HUDEP-2 (cell line): Measurements from ENCODE around the gene CHST9.
"Not testable (repeated sequence)": the region's sequence is repeated elsewhere in the genome, so short reads cannot be mapped to it uniquely, and the experiment has no call there.

ENCODE experiments used
- DNase-seq, 76 experiments: peaks; one replicate each; lab custom pipeline; 2025; ENCODE audit not compliant: unreplicated experiment in 76 of 76; lab: John Stamatoyannopoulos, UW

CHST9 gene

DNA sequence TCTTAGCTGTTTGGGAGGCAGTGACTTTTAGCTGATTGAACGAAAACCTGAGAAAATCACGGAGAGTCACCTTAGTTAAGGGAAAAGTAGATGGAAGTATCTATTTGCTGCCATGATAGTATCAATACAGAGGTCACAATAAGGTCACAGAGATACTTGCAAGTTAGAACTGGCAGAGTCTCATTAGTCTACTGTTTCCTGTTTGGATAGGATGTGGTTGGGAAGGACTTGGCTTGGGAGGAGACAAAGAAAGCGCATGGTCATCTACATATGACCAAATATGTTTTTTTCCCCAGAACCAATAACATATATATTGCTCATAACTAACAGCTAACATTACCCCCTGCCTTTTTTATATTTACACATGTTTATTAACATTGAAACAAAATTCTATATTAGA lies 241.2 kb downstream of the CHST9 start:
- no peak for DNase-seq

DNA sequence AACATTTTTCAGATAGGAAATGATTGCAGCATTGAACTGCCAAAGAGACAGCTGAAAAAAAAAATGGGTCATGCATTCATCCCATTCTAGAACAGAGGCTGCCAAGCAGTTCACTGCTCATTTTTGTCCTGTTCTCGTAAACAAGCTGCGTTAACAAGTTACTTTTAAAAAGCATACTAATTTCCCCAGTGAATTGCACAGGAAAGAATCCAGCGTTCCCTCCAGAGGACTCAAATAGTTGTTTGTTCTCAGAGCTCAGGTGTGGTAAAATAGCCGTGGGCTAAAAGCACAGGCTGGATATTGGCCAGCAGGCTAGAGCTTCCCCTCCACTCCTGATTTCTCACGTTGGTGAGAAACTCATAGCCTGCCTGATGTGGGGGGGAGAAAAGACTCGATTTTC lies 243.5 kb downstream of the CHST9 start:
- DNase-seq = no peak

DNA sequence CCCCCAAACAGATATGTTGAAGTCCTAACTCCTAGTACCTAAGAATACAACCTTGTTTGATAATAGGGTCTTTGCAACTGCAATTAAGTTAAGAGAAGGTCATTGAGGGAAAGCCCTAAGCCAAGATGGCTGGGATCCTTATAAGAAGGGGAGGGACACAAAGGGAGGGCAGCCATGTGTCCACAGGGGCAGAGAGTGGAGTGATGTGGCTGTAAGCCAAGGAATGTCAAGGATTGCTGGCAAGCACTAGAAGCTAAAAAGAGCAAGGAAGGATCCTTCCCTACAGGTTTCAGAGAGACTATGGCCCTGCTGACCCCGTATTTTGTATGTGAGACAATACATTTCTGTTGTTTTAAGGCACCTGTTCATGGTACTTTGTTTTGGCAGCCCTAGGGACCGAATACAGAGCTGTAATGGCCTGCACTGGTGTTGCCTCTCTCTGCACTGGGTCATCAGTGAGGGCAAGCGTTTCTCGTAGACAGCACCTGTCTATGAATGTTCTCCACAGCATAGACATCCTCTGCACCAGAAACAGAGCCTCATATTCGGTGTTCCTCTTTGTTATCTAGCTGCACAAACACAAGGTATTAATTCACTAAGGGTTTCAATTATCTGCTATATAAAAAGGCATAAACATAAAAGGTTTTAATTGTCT lies 244.2 kb downstream of the CHST9 start:
- no peak for DNase-seq

DNA sequence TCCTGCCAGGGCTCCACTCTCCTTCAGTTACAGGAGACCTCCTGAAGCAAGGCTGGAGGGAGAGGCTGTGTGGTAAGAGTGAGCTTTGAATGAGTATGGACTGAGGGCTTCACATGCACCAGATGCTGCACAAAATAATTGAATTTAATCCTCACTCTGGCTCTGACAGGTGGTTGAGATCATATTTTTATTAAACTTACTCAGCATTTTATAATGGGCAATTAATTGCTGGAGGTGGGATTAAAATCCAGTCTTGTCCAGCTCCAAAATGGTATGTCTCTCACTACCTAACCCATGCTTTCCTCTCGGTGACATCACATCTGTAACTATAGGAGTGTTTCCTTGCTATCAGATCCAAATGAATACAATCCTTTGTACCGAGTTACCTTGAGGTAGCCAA lies 253.4 kb downstream of the CHST9 start:
- no peak for DNase-seq

DNA sequence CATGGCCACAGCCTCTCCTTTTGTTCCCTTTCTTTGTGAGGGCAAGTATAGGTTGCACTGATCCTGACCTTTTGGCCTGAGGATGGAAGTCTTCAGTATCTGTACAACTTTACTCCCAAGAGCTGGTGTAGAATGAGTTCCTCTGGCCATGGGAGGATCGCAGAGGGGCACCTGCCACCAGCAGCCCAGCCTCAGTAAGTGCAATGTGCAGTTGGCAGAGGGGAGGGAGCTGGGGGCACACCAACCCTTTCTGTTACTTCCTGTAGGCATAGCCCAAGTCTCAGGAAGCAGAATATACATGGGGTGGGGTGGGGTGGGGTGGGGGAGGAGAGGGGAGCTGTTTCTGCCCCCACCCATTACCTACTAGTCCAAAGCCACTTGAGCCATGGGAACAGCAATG lies 254.5 kb downstream of the CHST9 start:
- no peak for DNase-seq

DNA sequence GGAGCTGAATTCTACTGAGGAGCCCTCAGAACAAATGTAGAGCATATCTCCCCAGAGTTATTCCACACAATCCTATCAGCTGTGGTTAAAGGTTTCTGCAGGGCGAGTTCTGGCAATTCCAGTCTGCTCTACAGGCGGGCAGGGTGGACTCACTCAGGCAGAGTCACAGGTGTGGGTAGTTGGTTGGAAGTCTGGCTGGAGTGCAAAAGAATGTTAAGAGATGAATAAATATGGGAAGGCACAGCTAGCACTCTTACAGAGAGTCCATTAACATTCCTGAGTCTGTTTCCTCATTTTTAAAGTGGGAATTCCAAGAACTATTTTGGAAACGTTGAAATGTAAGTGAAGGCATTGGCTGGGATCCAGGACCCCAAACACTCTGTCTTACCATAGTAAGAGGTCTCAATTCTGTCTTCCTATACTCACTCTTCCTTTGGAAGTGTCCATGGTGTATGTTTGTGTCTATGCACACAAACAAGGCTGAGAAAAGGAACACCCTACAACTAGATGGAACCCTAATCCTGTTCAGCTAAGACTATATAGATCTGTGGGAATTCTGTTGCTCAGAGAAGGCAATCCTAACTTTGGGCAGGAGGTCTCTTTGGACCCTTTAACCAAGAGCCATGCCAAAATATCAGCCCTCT lies 256.3 kb downstream of the CHST9 start:
- DNase-seq = no peak

DNA sequence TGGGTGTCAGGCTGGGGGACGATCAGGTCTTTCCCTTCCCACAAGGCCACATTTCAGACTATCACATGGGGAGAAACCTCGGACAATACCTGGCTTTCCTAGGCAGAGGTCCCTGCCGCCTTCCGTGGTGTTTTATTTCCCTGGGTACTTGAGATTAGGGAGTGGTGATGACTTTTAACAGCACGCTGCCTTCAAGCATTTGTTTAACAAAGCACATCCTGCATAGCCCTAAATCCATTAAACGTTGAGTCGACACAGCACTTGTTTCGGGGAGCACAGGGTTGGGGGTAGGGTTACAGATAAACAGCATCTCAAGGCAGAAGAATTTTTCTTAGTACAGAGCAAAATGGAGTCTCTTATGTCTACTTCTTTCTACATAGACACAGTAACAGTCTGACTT lies 257.3 kb downstream of the CHST9 start:
- not testable (repeated sequence) for DNase-seq

DNA sequence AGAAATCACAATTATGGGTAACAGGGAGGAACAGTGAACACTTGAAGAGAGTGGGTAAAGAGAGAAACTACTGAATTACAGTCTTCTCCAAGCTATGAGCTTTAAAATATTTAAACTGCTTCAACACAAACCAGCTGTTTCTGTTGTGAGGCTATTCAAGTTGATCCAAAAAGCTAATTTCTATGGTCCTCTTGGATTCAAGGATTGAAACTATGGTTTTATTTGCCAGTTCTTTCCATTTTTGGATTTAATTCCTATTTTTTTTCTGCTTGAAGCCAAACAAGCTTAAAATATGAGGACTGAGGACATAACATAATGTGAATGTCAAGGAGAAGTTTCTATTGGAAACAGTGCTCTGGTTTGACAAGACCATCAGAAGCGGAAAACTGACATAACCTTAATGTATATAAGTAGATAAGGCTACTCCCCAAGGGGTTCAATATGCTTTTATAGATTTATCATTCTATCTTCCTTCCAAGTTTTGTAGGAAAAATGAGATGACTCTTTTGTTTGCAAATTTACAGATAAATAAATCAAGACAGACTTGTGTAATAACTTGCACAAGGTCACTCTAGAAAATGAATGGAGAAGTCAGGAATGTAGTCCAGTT lies 258.9 kb downstream of the CHST9 start:
- no peak for DNase-seq

DNA sequence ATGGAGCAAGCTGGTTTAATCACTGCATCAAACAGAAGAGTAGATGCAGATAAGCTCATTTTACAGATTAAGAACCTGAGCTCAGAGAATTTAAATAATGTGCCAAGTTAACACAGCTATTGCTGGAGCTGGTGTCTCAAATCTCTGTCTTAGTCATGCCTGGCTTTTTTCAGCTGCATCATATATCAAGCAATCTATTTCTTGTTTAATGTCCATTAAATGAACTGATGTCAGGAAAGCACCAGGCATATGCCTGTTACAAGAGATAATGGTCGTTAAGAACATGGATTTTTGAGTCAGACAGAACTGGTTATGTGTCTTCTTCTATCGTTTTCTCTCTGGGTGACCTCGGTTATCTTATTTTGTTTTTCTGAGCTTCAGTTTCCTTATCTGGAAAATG lies 259.8 kb downstream of the CHST9 start:
- DNase-seq = no peak

DNA sequence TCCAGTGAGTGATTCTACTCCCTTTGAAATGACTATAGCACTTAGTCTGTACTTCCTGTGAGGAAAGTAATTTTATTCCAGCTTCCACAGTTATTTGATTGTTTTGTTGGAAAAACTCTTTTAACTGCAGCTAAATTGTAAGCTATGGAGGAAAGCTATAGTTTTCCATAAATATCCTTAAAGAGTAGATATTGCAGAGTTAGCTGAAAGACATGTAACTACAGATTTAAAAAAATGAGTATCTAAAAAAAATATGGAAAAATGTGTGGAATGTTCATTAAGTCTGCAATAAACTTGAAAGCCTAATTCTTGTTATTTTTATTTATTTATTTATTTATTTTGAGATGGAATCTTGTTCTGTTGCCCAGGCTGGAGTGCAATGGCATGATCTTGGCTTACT lies 262.8 kb downstream of the CHST9 start:
- no peak for DNase-seq

DNA sequence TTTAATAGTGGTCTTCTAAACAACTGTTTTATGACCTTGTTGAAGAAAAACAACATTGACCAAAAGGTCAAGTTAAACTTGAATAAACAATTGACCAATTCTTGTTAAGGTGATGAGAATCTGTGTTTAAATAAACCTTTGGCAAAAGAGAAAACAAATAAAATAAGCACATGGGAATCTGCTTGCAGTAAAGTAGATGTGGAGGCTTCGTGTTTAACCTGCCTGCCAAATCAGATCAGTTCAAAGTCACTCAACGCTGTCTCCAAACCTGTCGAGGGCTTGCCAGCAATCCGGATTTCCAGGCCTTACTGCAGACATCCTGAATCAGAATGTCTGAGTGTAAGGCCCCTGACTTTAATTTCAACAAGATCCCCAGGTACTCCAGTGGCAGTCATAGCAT lies 264.5 kb downstream of the CHST9 start:
- DNase-seq = no peak

DNA sequence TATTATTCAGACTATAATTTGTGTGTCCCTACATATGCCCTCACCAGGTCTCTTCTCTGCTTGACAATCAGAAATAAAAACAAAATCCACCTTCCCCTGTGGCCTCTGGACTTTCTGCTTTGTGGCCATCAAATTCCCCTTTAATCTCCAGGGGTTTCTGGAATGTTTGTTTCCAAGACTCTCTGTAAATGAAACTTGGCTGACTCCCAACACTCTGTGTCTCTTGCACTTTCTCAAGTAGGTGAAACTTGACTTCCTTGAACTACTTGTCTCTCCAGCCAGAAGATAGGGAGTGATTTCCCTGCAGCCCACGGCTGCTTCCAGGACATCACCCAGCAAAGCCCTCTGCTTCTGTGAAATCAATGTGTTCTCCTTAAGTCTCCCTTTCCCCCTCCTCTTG lies 265.5 kb downstream of the CHST9 start:
- no peak for DNase-seq

DNA sequence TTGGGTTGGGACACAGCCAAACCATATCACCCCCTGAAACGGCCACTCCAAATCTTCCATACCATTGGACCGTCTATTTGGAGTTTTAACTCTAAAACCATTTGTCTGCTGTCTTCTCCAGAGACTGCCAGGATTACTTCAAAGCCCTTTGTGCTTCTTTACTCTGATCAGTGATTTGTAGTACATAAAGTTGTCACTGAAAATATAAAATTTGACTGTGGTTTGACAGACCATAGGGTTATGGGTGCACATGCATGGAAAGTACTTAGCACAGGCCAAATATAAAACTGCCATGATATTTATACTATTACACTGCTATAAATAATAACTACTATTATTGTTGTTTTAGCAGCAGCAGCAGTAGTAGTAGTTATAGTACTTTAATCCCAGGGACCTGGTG lies 265.9 kb downstream of the CHST9 start:
- DNase-seq = no peak

DNA sequence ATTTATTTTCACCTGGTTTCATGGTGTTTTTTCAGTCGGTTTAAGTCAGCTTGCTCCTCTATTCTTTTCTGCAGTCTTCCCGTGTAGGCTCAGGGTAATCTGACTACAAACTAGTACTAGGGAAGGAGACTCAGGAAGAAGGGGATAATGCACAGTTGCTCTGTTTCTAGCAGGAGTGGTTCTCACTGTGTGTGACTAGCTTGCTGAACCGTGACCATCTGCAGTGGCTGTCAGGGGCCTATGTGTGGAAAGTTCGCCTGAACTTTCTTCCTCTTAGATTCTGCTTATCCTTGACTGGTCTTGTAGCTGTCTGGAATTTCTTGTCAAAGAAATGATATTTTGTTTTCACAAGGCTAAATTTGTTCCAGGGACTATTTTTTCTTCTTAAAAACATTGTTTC lies 273.3 kb downstream of the CHST9 start:
- DNase-seq = no peak

DNA sequence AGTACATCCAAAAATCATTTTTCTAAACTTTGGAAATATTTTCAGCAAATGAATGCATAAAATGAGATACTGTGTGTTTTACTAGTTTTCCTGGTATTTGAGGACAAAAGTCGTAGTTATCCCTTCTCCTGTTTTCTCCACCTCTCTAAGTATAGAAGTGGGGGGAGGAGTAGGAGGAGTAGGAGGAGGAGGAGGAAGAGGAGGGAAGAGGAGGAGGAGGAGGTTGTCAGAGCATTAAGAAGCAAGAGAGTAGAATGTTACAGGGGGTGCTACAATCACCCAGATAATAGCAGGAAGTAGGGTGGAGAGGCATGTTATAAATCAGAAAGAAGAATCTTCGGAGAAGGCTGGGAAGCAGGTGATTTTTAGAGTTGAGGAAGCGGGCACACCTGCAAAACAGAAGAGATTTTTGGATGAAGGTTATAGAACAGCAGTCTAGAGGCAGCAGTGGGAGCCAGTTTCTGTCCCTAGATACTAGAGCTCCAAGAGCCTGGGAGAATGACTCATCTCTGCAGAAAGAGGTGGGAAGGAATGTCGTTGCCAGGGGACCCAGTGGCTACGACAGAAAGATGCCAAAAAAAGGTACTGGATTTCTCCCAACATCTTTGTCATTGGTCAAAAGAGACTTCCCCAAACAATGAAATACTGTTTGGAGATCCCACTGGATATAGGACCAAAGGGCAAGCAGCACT lies 275.4 kb downstream of the CHST9 start:
- no peak for DNase-seq

DNA sequence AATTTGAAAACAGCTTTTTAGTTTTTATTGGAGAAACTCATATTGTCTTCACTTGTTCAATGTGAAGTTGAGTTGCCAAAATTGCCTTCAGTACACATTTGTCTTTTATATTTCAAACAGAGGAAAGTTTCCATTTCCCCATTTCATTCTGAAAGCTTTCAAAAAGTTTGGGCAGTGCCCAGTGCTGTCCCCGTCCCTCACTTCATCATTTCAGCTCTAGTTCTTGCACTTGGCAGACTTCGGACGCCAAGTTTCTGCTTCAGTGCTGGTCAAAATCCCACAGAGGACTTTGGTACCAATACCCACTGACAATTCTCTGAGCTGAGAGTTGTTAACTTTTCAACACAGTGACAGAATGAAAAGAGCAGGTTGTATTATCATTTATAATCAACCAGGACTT lies 276.2 kb downstream of the CHST9 start:
- no peak for DNase-seq

DNA sequence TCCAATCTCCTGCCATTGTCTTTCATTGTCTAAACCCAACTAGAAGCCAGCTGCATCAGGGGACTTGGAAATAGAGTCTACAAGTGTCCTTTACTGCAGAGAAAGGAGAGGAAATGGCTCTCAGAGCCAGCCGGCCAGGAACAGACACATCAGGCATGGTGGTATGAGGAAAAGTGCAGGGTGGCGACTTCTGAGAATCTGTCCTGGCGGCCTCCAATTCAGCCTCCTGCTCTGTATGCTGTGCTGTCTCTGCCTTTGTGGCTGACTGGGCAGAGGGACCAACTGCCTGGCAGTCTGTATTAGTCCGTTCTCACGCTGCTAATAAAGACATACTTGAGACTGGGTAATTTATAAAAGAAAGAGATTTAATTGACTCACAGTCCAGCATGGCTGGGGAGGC lies 282.8 kb downstream of the CHST9 start:
- no peak for DNase-seq

DNA sequence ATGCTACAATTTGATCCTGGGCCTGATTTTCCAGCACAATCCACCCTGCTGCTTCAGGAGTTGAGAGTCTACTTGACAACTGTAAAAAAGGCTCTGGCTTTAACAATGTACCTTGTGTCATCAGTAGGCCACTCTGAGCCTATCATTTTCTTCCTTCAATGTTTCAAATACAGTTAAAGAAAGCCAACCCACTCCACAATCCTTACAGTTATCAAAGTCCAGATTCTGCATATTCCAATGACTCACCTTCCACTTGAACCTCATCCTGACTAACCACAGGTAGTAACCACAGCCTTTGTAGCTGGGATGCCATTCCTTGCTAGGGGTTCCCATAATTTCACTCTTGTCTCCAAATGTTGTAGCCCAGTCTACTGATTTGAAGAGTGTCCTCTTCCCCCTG lies 284.1 kb downstream of the CHST9 start:
- no peak for DNase-seq

DNA sequence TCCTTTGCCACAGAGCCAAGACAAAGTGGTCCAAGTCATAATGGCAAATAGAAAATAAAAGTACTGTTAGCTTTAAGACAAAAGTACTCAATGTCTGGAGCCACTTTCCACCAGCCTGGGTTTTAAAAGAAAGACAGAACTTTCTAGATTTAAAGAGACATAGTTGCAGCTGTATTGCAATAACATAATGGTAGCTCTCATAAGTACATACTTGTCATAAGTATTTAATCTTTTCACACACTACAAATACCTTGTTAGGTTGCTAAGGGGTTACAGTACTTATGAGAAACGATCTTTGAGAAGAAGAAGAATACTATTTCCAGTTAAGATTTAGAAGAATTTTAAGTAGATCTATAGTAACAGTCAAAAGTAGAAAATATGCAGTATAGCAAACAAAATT lies 290.7 kb downstream of the CHST9 start:
- no peak for DNase-seq

DNA sequence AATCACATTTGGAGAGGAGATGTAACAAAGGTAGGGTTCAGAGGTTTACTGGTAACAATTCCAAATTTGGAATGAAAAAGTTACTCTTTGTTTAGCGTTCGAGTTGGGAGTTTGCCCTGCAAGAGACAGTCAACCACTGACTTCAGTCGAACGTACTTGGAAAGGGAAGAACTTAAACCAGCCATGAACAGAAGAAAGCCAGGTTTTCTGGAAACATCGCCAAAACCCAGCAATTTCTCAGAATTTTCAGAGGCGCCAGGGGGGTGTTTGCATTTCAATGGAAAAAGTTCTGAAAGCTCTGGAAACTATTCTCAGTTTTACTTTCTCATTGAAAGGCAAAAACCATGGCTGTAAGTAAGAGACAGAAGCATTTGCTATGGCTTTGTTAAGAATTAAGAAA lies 291.1 kb downstream of the CHST9 start:
- DNase-seq = no peak

DNA sequence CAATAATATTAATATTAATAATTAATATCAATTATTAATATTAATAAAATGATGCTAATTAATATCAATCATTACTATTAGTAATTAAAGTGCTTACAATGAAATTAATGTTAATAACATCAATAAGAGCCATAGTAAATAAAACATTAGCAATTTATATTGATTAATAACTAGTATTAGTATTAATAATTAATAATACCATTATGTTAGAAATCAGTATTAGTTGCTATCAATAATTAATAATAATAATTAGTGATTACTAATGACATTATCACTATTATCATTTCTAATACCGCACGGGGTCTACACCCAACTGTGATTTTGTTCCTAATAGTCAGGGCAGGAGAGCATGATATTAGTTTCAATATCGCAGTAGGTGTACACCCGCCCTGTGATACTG lies 296.8 kb downstream of the CHST9 start:
- DNase-seq = no peak
